DOHH2 (cell line): ENCODE results near the gene INSM1.

Experiments
- H3F3A ChIP-seq: fragments of 200-600 bp; sonication (generic), shearing (Covaris generic); 2 replicates; pipeline ENCODE4 v1.6.0; 2016; ENCODE audit warnings: antibody characterized with exemption, mild to moderate bottlenecking; ENCODE audit not compliant: control insufficient read depth, insufficient read depth
- H3K27ac ChIP-seq: fragments of 200-600 bp; sonication (generic); 2 replicates; pipeline ENCODE4 v1.5.1; 2014; ENCODE audit warnings: low read depth, mild to moderate bottlenecking, low read length, moderate library complexity
- H3K27me3 ChIP-seq: fragments of 200-600 bp; sonication (generic); 2 replicates; pipeline ENCODE4 v1.6.1; 2014; ENCODE audit warnings: mild to moderate bottlenecking, low read length, mixed read lengths; ENCODE audit not compliant: control insufficient read depth
- H3K36me3 ChIP-seq: fragments of 200-600 bp; sonication (generic); 2 replicates; pipeline ENCODE4 v1.6.1; 2014; ENCODE audit warnings: mild to moderate bottlenecking, low read length, moderate library complexity, mixed read lengths; ENCODE audit not compliant: control insufficient read depth
- H3K4me1 ChIP-seq: fragments of 200-600 bp; sonication (generic); 2 replicates; pipeline ENCODE4 v1.6.1; 2014; ENCODE audit warnings: mild to moderate bottlenecking, low read length, mixed read lengths; ENCODE audit not compliant: control insufficient read depth
- H3K4me2 ChIP-seq: fragments of 200-600 bp; sonication (generic); 2 replicates; pipeline ENCODE4 v1.6.0; 2014; ENCODE audit warnings: mild to moderate bottlenecking, low read length, moderate library complexity
- H3K4me3 ChIP-seq: fragments of 200-600 bp; sonication (generic); 2 replicates; pipeline ENCODE4 v1.5.1; 2014; ENCODE audit warnings: mild to moderate bottlenecking, low read length, mixed read lengths
- H3K79me2 ChIP-seq: fragments of 200-600 bp; sonication (generic); 2 replicates; pipeline ENCODE4 v1.6.1; 2014; ENCODE audit warnings: mild to moderate bottlenecking, low read length, mixed read lengths; ENCODE audit not compliant: control insufficient read depth
- H3K9me2 ChIP-seq: fragments of 200-600 bp; sonication (generic); replicated peaks from 2 replicates; pipeline ENCODE4 v1.6.1; 2014; ENCODE audit warnings: mild to moderate bottlenecking, low read length, mixed read lengths; ENCODE audit not compliant: control insufficient read depth
- H3K9me3 ChIP-seq: fragments of 200-600 bp; sonication (generic); 2 replicates; pipeline ENCODE4 v1.6.1; 2014; ENCODE audit warnings: antibody characterized with exemption, low read length, mixed read lengths; ENCODE audit not compliant: control insufficient read depth, insufficient read depth
- H4K20me1 ChIP-seq: fragments of 200-600 bp; sonication (generic); 2 replicates; pipeline ENCODE4 v1.6.0; 2014; ENCODE audit warnings: low read depth, mild to moderate bottlenecking, antibody characterized with exemption, low read length, moderate library complexity; ENCODE audit not compliant: control insufficient read depth, insufficient read depth
- CTCF ChIP-seq: fragments of 200-600 bp; sonication (generic); IDR thresholded peaks from one replicate; pipeline ENCODE4 v1.5.1; 2014; ENCODE audit warnings: antibody characterized with exemption, mild to moderate bottlenecking, low read depth, low read length; ENCODE audit not compliant: poor library complexity, severe bottlenecking
- EZH2phosphoT487 ChIP-seq: fragments of 200-600 bp; sonication (generic); IDR thresholded peaks from 2 replicates; pipeline ENCODE4 v1.6.1; 2017; ENCODE audit warnings: borderline replicate concordance, mild to moderate bottlenecking, antibody characterized with exemption, low read length, moderate library complexity, mixed read lengths

The INSM1 gene

GRCh38 chr20:20367575-20368417 lies at the start of gene INSM1:
INSM1 (plus strand) TSS chr20:20368104; CDS start chr20:20368268, 164 bp downstream.
- Histone ChIP-seq H4K20me1 (no peaks in the 10 kb centered on the region), H3K79me2 (no peaks in the 10 kb centered on the region), H3K27ac (no peak within 1 kb of the TSS), H3K36me3 (no peaks in the 10 kb centered on the region), H3K4me1 (no peaks in the 10 kb centered on the region), H3K4me3 (no peak within 1 kb of the TSS), H3K4me2 (0 out of 2 replicates have a peak within 1 kb of the TSS, but pooled peaks have one; percentile 19), H3K9me2 (no peaks in the 10 kb centered on the region), H3F3A (peaks cover 4% of the 10 kb centered on the region; the same call in 1 of the 2 replicates), H3K9me3 (no peaks in the 10 kb centered on the region), H3K27me3 (peaks cover 35% of the 10 kb centered on the region)
- TF ChIP-seq CTCF (no peak), EZH2phosphoT487 (no peak)

GRCh38 chr20:20318365-20319161 lies 49.3 kb upstream of the INSM1 start:
- H3K79me2 ChIP-seq, result no peaks in the 10 kb centered on the region
- no peak for TF ChIP-seq EZH2phosphoT487
- TF ChIP-seq CTCF, result no peak
- no peaks in the 10 kb centered on the region for H4K20me1 ChIP-seq
- H3K4me3 ChIP-seq, result no peak overlapping the region
- H3F3A ChIP-seq, result no peaks in the 10 kb centered on the region
- H3K27ac ChIP-seq, result no peak overlapping the region
- H3K9me2 ChIP-seq, result no peaks in the 10 kb centered on the region
- no peaks in the 10 kb centered on the region for H3K4me1 ChIP-seq
- H3K36me3 ChIP-seq, result no peaks in the 10 kb centered on the region
- no peaks in the 10 kb centered on the region for H3K27me3 ChIP-seq
- no peaks in the 10 kb centered on the region for H3K9me3 ChIP-seq
- H3K4me2 ChIP-seq, result no peak overlapping the region

GRCh38 chr20:20321134-20321533 lies 46.8 kb upstream of the INSM1 start:
- no peaks in the 10 kb centered on the region for H3K9me2 ChIP-seq
- H4K20me1 ChIP-seq, result no peaks in the 10 kb centered on the region
- H3K36me3 ChIP-seq, result no peaks in the 10 kb centered on the region
- no peaks in the 10 kb centered on the region for H3K27me3 ChIP-seq
- H3K27ac ChIP-seq, result no peak overlapping the region
- no peaks in the 10 kb centered on the region for H3K79me2 ChIP-seq
- no peaks in the 10 kb centered on the region for H3K4me1 ChIP-seq
- H3K9me3 ChIP-seq, result no peaks in the 10 kb centered on the region
- TF ChIP-seq CTCF (no peak), EZH2phosphoT487 (no peak)
- no peaks in the 10 kb centered on the region for H3F3A ChIP-seq
- no peak overlapping the region for H3K4me2 ChIP-seq
- no peak overlapping the region for H3K4me3 ChIP-seq
